B cell (primary cell): Measurements from ENCODE around the gene NHERF2. TPM values are rescaled to one million over a fixed set of nuclear protein-coding genes. Genes with fewer than 3 reads are reported as not detected.

Source experiments
- ATAC-seq: fragments of 200-7000 bp; cut with Tn5 transposase; one replicate; pipeline ENCODE4 v1.10.0; 2021; ENCODE audit warnings: low read depth, mild to moderate bottlenecking, moderate number of reproducible peaks, moderate library complexity
- CTCF ChIA-PET: fragments of 350-600 bp; sonication (Branson Sonifier 250); formaldehyde crosslinking; loops from one replicate; lab custom pipeline; 2021; ENCODE audit warnings: antibody characterized with exemption, inconsistent platforms; lab: Charles Lee
- POLR2A ChIA-PET: fragments of 350-600 bp; sonication (Branson Sonifier 250); formaldehyde crosslinking; loops from one replicate; lab custom pipeline; 2021; ENCODE audit warnings: antibody characterized with exemption; lab: Charles Lee
- DNase-seq: peaks from one replicate; pipeline ENCODE4 v3.0.0; 2013
- H2AFZ ChIP-seq: 2 replicates; pipeline ENCODE4 v1.6.1; 2012; ENCODE audit warnings: mild to moderate bottlenecking, low read depth, low read length; ENCODE audit not compliant: insufficient read depth, poor library complexity, severe bottlenecking
- H3K27ac ChIP-seq, 2 donors: 1 replicate in 1 of 2; 2 replicates in 1 of 2; pipeline ENCODE4 v1.5.1; 2012 to 2013; ENCODE audit warnings: low read length in 2 of 2, mild to moderate bottlenecking in 2 of 2, moderate library complexity in 1 of 2
- H3K27me3 ChIP-seq, 4 experiments: fragments of 200-600 bp in 1 of 4; sonication (generic) in 1 of 4; replicated peaks in 1 of 4; 1 replicate in 2 of 4; 2 replicates in 2 of 4; pipeline versions ENCODE4 v1.6.1 to v1.7.0; 2013 to 2016; ENCODE audit warnings: low read length in 3 of 4, mild to moderate bottlenecking in 2 of 4, mixed read lengths in 1 of 4, moderate library complexity in 1 of 4; ENCODE audit not compliant: insufficient read depth in 4 of 4, control insufficient read depth in 3 of 4; ENCODE audit errors: control extremely low read depth in 1 of 4
- H3K36me3 ChIP-seq, 2 experiments: replicated peaks in 1 of 2; 1 replicate in 1 of 2; 2 replicates in 1 of 2; pipeline versions ENCODE4 v1.6.1 to v1.7.1; 2013; ENCODE audit warnings: low read length in 1 of 2; ENCODE audit not compliant: insufficient read depth in 2 of 2, control insufficient read depth in 1 of 2; ENCODE audit errors: control extremely low read depth in 1 of 2, extremely low read depth in 1 of 2
- H3K4me1 ChIP-seq, 2 donors: fragments of 200-600 bp in 1 of 2; sonication (generic) in 1 of 2; 1 replicate in 1 of 2; 2 replicates in 1 of 2; pipeline versions ENCODE4 v1.5.1 to v1.6.1; 2013 to 2017; ENCODE audit warnings: low read length in 2 of 2; ENCODE audit not compliant: control insufficient read depth in 2 of 2, insufficient read depth in 2 of 2
- H3K4me2 ChIP-seq: replicated peaks from 2 replicates; pipeline ENCODE3; 2012; ENCODE audit warnings: mild to moderate bottlenecking, low read depth, low read length; ENCODE audit not compliant: poor library complexity, severe bottlenecking
- H3K4me3 ChIP-seq, 5 experiments: fragments of 200-600 bp in 1 of 5; sonication (generic) in 1 of 5; 1 replicate in 3 of 5; 2 replicates in 2 of 5; pipeline versions ENCODE4 v1.5.1 to v1.7.0; 2011 to 2016; ENCODE audit warnings: low read length in 4 of 5, mild to moderate bottlenecking in 4 of 5, low read depth in 2 of 5, control low read depth in 1 of 5, moderate library complexity in 1 of 5; ENCODE audit not compliant: insufficient read depth in 1 of 5; ENCODE audit errors: control extremely low read depth in 1 of 5, extremely low read depth in 1 of 5
- H3K79me2 ChIP-seq: fragments of 200-600 bp; sonication (generic); one replicate; pipeline ENCODE4 v1.6.0; 2016; ENCODE audit warnings: low read length; ENCODE audit not compliant: control insufficient read depth, insufficient read depth
- H3K9ac ChIP-seq: fragments of 200-600 bp; sonication (generic); 2 replicates; pipeline ENCODE4 v1.6.1; 2017; ENCODE audit warnings: mild to moderate bottlenecking, low read length, moderate library complexity
- H3K9me3 ChIP-seq, 3 donors: one replicate each; pipeline versions ENCODE4 v1.6.1 to v1.7.1; 2013; ENCODE audit warnings: low read length in 2 of 3; ENCODE audit not compliant: control insufficient read depth in 2 of 3, insufficient read depth in 1 of 3; ENCODE audit errors: control extremely low read depth in 1 of 3
- H4K20me1 ChIP-seq: 2 replicates; pipeline ENCODE4 v1.6.0; 2012; ENCODE audit warnings: mild to moderate bottlenecking, low read length; ENCODE audit not compliant: insufficient read depth, control insufficient read depth, poor library complexity, severe bottlenecking
- H3K27ac Mint-ChIP-seq: one replicate; pipeline ENCODE4 v1.8.0; 2021; ENCODE audit warnings: mixed read lengths
- H3K27me3 Mint-ChIP-seq: one replicate; pipeline ENCODE4 v1.8.0; 2021; ENCODE audit warnings: mixed read lengths
- H3K4me1 Mint-ChIP-seq: one replicate; pipeline ENCODE4 v1.8.0; 2021; ENCODE audit warnings: mixed read lengths
- H3K4me3 Mint-ChIP-seq: one replicate; pipeline ENCODE4 v1.8.0; 2021; ENCODE audit warnings: mixed read lengths
- H3K9me3 Mint-ChIP-seq: one replicate; pipeline ENCODE4 v1.8.0; 2022; ENCODE audit warnings: mixed read lengths; ENCODE audit not compliant: insufficient read depth
- CTCF ChIP-seq: fragments of 200-600 bp; IDR thresholded peaks from one replicate; pipeline ENCODE4 v1.8.0; 2022; ENCODE audit warnings: antibody characterized with exemption, mild to moderate bottlenecking
- EZH2 ChIP-seq: IDR thresholded peaks from 2 replicates; pipeline ENCODE4 v1.6.1; 2012; ENCODE audit warnings: borderline replicate concordance, low read depth, mild to moderate bottlenecking, moderate library complexity, low read length; ENCODE audit not compliant: insufficient read depth, poor library complexity, severe bottlenecking
- WGBS: methylation state at CpG from one replicate; pipeline ENCODE4 v1.1.5; 2013; ENCODE audit warnings: missing lambda C conversion rate; ENCODE audit not compliant: insufficient coverage; 5-methylcytosine and 5-hydroxymethylcytosine counted together
- intact Hi-C: fragments of 100-400 bp; cut with micrococcal nuclease; formaldehyde crosslinking; loops from one replicate; pipeline ENCODE4 v1.10.0; 2022
- polyA plus RNA-seq: library from polyadenylated mRNA; depleted of rRNA; stranded (reverse); fragments of >200 nt; gene quantifications from 2 replicates; pipeline ENCODE4 v1.2.3, GENCODE V29; 2012
- total RNA-seq, 2 donors: library from RNA; stranded (reverse); fragments of 120-200 nt in 1 of 2; gene quantifications; 1 replicate in 1 of 2; 2 replicates in 1 of 2; pipeline versions ENCODE4 v1.2.3 to v1.2.4, GENCODE V29; 2013 to 2022

Gene NHERF2
- total and polyA plus RNA-seq, 2 donors (not counting 1 experiment from before 2014, with no cell fraction given), result 1.8 to 2.2 TPM

GRCh38 chr16:2039274-2040031 lies 12.8 kb downstream of the NHERF2 start:
- H3K27me3 ChIP-seq, result peaks cover 0 to 5% (median 0%) of the 10 kb centered on the region in 4 experiments
- no peak overlapping the region for H3K4me2 ChIP-seq
- POLR2A ChIA-PET, result no interaction called here

More at GRCh38 chr16:2039274-2040031, 12.8 kb downstream of the NHERF2 start:
- H3K4me3 Mint-ChIP-seq, result no peak overlapping the region
- no peak for ATAC-seq
- Histone ChIP-seq H3K4me3 (no peak overlapping the region), H2AFZ (no peak overlapping the region), H3K79me2 (no peaks in the 10 kb centered on the region), H4K20me1 (no peaks in the 10 kb centered on the region), H3K36me3 (no peaks in the 10 kb centered on the region), H3K9ac (no peak overlapping the region), H3K27ac (no peak overlapping the region), H3K9me3 (no peaks in the 10 kb centered on the region), H3K4me1 (peaks cover 4 to 12% of the 10 kb centered on the region in 2 donors)
- CTCF ChIA-PET, result interaction anchor here (1.0 kb wide), 1 partner anchor 8 kb away, joined by 5 read pairs; the partner anchor contains the start of genes NTHL1 and TSC2
- H3K4me1 Mint-ChIP-seq, result no peaks in the 10 kb centered on the region
- no peaks in the 10 kb centered on the region for H3K27me3 Mint-ChIP-seq
- no peak for DNase-seq
- TF ChIP-seq EZH2 (no peak), CTCF (no peak)
- H3K9me3 Mint-ChIP-seq, result no peaks in the 10 kb centered on the region
- 89% methylated on average over 28 of the region's 29 CpGs for WGBS
- intact Hi-C loops, result no loop called here
- no peak overlapping the region for H3K27ac Mint-ChIP-seq
